Activated CD4-positive, alpha-beta T cell treated with anti-CD3 and anti-CD28 coated beads, Interleukin-2, amount 50 U/mL, for 16 hours (primary cell): ENCODE results near the gene ONECUT2.
"Not testable (repeated sequence)": the region's sequence is repeated elsewhere in the genome, so short reads cannot be mapped to it uniquely, and the experiment has no call there.

Experiments used
- DNase-seq: peaks from one replicate; pipeline ENCODE4 v3.0.0-alpha.2; 2020

Gene ONECUT2

DNA sequence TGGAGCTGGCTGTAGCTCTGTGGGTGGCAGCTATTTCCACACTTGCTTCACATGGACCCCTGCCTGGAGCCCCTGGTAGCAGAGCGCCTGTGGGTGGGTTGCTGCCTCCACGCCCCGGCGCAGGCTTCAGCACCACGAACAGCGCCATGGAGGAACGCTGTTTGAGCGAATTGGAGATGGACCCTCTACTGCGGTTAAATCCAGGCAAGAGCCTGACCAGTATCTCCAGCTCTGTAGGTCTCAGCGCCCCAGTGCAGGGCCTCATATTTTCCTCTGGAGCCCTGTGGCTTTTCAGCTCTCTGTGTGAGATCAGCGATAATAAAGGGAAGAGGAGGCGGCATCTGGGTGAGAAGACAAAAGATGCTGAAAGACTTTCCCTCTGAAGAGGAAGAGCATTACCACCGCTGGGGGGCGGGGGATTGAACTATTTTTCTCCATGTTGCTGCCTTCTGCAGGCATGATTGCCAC is 12.0 kb downstream of the ONECUT2 start:
- no peak for DNase-seq

- no peak for DNase-seq
Observed at GRCh38 chr18:57455576-57456129, 20.5 kb downstream of the ONECUT2 start.

- no peak for DNase-seq
Observed at GRCh38 chr18:57461652-57462269, 26.6 kb downstream of the ONECUT2 start.

- DNase-seq: no peak
Observed at GRCh38 chr18:57466307-57466706, 31.1 kb downstream of the ONECUT2 start.

- no peak for DNase-seq
Observed at GRCh38 chr18:57466745-57467409, 31.7 kb downstream of the ONECUT2 start.

DNA sequence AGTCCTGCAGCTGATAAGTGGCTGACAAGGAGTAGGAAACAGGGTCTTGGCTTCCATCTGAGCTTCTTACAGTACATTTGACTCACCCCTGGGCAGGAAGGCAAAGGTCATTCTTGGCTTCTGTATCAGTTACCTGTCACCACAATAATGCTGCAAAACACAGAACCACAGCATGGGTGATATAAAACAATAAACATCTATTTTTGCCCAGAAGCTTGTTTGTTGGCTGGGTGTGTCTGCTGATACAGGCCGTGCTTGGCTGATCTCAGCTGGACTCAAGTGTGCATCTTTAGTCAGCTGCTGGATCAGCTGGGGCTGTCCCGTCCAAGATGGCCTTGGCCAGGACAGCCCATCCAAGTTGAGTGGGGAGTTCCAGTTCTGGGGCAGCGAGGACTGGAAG is 34.7 kb downstream of the ONECUT2 start:
- no peak for DNase-seq

GRCh38 chr18:57475408-57475807 is 40.2 kb downstream of the ONECUT2 start:
- DNase-seq: no peak

DNA sequence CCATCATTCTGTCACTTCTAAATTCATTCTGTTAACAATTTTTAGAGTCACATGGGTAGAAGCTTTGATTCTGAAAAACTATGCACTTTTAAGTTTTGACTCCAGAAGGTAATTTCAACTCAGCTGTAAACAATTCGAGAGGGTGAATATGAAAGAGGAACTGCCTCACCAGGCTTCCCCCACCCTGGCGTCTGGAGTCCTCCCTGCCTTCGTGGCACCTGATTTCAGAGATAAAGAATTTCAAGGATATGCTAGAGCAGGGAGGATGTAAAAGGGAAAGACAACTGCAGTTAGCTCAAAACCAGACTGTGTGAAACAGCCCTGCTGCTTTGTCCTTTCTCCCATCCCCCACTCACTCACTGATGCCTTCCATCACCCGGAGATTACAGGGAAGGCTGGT is 40.7 kb downstream of the ONECUT2 start:
- no peak for DNase-seq

- no peak for DNase-seq
Observed at GRCh38 chr18:57480733-57481132, 45.6 kb downstream of the ONECUT2 start.

GRCh38 chr18:57497372-57498294 is 62.5 kb downstream of the ONECUT2 start:
- DNase-seq: no peak

GRCh38 chr18:57498682-57499256 is 63.6 kb downstream of the ONECUT2 start:
- DNase-seq: no peak

DNA sequence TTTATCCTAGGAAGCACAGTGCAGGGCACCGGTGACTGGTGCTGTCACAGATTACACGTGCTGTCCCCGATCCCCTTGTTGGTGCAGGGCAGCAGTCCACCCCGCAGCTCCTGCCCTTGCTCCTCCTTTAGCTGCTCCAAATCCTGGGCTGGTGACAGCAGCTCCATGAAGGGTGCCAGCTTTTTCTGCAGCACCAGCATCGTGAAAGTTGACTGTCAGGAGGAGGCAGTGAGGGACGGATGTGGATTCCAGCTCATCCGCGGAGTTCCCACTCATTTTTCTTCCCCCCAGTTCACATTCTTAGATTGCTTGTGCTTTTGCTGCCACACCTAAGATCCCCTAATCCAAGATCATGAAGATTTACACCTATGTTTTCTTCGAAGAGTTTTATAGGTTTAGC is 67.5 kb downstream of the ONECUT2 start:
- no peak for DNase-seq

GRCh38 chr18:57505231-57505630 is 70.1 kb downstream of the ONECUT2 start:
- no peak for DNase-seq

DNA sequence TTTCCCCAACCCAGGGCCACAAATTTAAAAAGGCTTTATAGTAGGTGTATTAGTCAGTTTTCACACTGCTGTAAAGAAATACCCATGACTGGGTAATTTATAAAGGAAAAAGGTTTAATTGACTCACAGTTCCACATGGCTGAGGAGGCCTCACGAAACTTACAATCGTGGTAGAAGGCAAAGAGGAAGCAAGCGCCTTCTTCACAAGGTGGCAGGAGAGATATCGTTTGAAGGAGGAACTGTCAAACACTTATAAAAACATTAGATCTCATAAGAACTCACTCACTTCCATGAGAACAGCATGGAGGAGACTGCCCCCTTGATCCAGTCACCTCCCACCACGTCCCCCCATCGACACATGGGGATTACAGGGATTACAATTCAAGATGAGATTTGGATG is 80.9 kb downstream of the ONECUT2 start:
- no peak for DNase-seq

DNA sequence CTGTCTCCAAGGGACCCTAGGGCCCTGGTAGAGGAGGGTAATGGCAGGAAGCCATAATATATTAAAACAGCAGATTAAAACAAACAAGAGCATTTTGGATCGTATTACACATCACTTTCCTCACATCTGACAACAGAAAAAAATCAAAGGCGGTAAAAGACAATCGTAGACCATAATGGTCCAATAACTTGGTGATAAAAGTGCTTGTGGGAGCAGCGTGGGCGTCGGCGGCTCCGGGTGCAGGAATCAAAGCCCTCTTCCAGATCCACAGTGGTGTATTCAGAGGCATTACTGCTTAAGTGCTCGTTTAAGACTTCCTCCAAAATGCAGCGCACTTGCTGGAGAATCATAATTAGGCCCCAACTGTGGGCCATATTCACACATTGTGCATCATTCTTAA is 83.4 kb downstream of the ONECUT2 start:
- no peak for DNase-seq

DNA sequence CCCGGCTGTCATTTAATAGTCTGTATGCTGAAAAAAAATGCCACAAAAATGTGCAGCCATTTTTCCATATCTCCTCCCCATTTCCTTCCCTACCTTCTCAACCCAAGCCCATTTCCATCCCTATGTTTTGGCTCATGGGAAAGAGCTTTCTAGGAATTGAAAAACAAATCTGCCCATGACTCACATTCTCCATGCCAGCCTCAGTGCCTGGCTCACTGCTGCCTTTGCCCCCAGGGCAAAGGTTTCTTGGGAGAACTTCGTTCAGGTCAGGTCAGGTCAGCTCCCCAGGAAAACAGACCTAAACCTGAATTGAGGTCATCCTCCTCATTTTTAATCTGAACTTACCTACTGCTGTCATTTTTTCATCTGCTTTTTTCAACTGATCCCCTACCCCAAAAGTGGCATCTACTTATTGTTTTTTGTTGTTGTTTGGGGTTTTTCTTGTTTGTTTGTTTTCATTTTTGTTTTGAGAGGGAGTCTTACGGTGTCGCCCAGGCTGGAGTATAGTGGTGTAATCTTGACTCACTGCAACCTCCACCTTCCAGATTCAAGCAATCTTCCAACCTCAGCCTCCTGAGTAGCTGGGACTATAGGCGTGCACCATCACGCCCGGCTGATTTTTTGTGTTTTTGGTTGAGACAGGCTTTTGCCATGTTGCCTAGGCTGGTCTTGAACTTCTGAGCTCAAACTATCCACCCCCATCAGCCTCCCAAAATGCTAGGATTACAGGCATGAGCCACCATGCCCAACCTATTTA is 84.7 kb downstream of the ONECUT2 start:
- no peak for DNase-seq

- not testable (repeated sequence) for DNase-seq
Observed at GRCh38 chr18:57522348-57522747, 87.2 kb downstream of the ONECUT2 start.

GRCh38 chr18:57523171-57523956 is 88.2 kb downstream of the ONECUT2 start:
- no peak for DNase-seq

DNA sequence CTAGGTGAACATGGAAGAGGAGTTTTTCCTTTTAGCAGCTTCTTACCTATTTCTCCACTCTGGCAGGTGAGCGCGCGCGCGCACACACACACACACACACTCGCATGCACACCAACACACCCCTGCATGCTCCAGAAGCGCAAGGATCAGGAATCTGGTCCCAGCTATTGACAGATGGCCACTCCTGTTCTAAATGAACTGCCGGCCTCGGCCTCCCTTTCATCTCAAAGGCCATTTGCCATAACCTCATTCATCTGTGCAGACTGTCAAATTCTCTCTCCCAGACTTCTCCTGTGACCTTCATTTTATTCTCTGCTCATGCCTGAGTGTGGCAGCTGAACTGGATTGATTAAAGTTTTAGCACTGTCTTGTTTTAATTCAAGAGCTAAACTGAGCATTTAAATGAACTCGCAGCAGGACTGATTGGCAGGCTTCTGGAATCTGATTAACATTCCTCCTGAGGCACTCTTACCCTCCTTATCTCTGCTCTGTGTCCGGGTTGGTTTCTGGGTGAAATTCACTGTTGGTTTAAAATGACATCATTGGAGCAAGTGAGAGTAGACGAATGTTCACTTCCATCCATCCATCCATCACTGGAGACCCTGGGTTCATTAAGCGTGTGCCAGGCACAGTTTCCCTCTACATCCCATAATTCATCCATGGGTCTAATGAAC is 92.5 kb downstream of the ONECUT2 start:
- DNase-seq: no peak

- no peak for DNase-seq
Observed at GRCh38 chr18:57529151-57529550, 94.0 kb downstream of the ONECUT2 start.
